Epithelial cell of prostate (primary cell): ENCODE data around the gene POLR2F.
"Not testable (repeated sequence)": the region's sequence is repeated elsewhere in the genome, so short reads cannot be mapped to it uniquely, and the experiment has no call there.

Experiments
- DNase-seq: peaks from one replicate; pipeline ENCODE4 v3.0.0-alpha.2; 2011; ENCODE audit warnings: low read depth, low spot score
- H3K27ac ChIP-seq: fragments of 450-650 bp; 2 replicates; pipeline ENCODE4 v1.5.1; 2017; ENCODE audit warnings: mild to moderate bottlenecking

Gene POLR2F

DNA sequence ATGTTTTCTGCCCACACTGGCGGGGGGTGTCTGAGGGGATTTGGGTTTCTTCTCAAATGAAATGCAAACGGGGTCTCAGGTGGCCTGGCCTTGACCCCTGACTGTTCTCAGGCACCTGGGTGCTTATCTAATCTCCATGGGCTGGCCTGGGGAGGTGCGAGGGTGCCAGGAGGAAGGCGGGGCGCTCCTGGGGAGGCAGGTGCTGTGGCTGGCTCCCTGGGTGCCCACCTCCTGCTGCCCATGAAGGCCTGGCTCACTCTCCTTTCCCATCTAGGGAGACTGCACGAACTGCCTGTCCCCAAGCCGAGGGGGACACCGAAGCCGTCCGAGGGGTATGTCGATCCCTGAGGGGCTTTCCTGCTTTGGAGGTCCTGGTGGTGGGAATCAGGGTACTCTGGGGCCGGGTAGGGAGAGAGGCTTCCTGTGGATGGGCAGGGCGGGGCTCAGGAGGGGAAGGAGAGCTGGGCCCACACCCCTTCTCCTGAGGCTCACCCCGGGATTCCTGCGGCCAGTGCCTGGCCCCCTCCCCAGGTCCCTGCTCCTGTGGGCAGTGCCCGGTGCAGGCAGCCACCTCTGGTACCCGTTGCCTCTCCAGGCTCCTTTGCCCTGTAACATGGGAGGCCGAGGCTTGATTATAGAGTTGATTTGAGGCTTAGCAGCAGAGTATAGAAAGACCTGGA is 29.0 kb upstream of the POLR2F start:
- H3K27ac ChIP-seq = no peak overlapping the region
- DNase-seq = no peak

DNA sequence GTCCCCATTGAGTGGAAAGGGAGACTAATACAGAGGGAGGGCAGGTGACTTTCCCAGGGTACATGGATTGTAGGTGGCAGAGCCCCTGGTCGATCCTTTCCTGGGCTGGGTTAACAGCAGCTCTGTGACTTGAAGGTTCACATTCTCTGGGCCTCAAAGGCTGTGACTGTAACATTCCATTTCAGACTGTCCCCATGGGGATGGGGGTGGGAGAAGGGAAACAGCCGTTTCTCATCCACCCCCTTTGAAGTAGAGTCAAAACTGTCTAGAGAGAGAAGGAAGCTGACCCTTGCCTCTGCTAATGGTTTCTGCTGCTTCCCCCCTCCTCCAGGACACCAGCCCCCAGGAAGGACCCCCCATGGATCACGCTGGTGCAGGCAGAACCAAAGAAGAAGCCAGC is 28.2 kb upstream of the POLR2F start:
- no peak for DNase-seq

DNA sequence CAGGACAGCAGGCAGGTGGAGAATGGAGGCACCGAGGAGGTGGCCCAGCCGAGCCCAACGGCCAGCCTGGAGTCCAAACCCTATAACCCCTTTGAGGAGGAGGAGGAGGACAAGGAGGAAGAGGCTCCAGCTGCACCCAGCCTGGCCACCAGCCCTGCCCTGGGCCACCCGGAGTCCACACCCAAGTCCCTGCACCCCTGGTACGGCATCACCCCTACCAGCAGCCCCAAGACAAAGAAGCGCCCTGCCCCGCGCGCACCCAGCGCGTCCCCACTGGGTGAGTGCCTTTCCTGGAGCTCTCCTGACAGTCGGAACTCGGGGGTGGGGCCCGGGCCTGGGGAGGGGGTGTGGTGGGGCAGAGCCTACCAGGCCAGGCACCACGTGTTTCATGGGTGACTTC is 27.7 kb upstream of the POLR2F start:
- DNase-seq = no peak
- H3K27ac ChIP-seq = no peak overlapping the region

More for the DNA sequence above, 28.2 kb upstream of the POLR2F start:
- no peak overlapping the region for H3K27ac ChIP-seq

DNA sequence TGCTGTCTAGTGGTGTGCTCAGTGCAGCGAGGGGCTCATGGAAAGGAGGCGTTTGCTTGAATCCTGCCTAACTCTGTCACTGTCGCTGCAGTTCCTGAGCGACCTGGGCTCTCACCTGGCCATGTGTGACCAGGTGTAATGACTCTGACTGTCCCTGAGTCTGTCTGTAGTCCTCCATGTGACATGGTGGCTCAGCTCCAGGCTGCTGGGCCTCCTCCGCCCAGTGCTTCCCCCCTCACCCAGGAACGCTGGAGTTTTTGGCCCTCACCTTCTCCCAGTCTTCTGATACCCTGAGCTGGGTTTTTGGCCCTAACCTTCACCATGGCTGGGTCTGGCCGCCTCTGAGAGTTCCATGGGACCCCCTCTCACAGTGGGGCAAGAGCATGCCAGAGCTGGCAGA is 27.1 kb upstream of the POLR2F start:
- no peak overlapping the region for H3K27ac ChIP-seq
- no peak for DNase-seq

DNA sequence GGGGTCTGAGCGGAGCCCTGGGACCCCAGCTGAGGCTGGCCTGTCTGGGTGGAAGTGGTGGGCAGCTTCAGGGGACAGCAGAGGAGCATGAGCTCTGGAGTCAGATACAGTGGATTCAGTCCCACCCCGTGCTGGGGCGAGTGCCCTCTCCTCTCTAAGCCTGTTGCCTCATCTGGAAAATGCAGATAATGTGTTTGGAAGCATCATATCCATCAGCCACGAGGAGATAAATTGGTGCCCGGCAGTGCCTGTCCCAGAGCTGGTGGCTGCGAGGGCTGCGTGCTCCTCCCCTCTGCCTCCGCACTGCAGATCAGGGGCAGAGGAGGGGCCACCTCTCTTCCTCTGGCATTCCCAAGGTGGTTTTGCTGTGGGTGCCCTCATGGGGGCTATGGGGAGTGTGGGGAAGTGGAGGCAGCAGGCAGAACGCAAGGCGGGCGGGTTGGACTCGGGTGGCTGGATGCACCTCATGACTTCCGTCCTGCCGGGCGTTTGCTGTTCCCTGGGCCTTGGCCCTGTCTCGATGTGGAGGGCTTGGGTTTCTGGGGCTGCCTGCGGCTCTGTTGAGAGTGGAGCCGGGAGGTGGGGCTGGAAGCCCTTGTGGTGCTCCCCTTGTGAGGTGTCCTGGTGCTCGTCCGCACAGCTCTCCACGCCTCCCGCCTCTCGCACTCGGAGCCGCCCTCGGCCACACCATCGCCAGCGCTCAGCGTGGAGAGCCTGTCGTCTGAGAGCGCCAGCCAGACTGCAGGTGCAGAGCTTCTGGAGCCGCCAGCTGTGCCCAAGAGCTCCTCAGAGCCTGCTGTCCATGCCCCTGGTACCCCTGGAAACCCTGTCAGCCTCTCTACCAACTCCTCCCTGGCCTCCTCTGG is 26.5 kb upstream of the POLR2F start:
- DNase-seq = no peak
- no peak overlapping the region for H3K27ac ChIP-seq

DNA sequence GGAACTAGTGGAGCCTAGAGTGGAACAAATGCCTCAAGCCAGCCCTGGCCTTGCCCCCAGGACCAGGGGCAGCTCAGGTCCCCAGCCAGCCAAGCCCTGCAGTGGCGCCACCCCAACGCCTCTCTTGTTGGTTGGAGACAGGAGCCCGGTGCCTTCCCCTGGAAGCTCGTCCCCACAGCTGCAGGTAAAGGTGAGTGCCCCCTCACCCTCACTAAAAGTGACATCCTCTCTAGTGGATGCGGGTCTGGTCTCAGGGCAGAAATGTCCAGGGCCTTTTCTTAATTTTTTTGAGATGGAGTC is 25.9 kb upstream of the POLR2F start:
- DNase-seq = no peak
- no peak overlapping the region for H3K27ac ChIP-seq

DNA sequence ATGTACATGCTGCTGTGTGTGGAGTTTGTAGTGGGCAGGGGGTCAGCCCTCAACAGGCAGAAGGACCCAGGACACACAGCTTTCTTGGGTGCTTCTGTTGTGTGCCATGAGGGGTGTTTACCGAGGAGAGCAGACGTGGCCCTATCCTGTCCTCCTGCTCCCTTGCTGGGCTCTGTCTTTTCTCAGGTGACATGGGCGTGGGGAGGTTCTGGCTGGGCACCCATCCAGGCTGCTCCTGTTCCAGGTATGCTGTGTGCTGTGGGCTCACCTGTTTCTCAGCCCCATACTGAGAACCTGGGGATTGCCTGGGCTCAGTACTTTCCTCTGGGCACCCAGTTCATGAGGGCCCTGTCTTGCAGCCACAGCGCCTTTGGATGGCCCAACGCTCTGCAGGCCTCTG is 24.1 kb upstream of the POLR2F start:
- peak overlapping the region; percentile 30 for H3K27ac ChIP-seq

DNA sequence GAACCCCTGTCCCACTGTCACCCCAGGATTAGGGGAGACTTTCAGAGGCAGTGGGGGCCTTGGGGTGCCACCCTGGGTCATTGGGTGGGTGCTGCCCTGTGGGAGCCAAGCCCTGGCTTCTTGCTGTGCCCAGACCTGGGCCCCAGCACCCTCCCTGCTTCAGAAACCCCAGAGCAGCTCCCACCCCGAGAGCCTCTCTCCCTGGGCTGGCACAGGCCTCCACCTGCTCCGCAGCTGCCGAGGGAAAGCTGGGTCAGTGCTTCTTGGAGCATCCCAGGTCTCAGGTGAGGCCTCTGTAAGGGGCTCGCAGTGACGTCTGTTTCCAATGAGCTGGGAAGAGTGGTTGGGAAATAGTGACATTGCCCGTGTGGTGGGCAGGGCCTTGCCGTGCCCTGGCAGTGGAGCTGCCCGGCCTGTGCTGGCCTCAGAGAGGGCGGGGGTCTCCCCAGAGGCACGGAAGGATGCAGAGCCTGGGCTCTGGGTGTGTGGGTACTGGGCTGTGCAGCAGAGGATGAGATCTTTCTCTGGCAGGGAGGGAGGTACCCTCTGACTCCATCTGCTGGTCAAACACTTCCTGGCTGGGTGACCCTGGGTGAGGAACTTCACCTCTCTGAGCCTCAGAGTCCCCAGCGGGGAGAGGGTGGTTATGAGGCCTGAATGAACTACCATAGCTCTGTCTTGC is 23.1 kb upstream of the POLR2F start:
- no peak for DNase-seq
- H3K27ac ChIP-seq = peak overlapping the region; percentile 11

More for the DNA sequence above, 24.1 kb upstream of the POLR2F start:
- no peak for DNase-seq

DNA sequence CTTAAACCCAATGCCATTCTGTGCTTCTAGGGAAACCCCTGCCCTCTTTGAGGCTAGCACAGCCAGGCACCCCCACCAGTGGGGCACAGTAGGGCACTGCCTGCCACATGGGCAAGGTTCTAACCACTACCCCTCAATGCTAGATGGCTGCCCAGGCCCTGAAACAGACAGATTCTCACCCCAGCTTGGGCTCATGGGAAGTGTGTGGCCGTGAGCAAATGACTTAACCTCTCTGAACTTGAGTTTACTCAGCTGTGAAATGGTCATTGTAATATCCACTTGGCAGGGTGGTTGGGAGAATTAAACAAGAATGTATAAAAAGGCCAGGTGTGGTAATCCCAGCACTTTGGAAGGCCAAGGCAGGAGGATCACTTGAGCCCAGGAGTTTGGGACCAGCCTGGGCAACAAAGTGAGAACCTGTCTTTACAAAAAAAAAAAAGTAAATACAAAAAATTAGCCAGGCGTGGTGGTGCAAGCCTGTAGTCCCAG is 22.5 kb upstream of the POLR2F start:
- peak overlapping the region; percentile 11 for H3K27ac ChIP-seq
- no peak for DNase-seq

DNA sequence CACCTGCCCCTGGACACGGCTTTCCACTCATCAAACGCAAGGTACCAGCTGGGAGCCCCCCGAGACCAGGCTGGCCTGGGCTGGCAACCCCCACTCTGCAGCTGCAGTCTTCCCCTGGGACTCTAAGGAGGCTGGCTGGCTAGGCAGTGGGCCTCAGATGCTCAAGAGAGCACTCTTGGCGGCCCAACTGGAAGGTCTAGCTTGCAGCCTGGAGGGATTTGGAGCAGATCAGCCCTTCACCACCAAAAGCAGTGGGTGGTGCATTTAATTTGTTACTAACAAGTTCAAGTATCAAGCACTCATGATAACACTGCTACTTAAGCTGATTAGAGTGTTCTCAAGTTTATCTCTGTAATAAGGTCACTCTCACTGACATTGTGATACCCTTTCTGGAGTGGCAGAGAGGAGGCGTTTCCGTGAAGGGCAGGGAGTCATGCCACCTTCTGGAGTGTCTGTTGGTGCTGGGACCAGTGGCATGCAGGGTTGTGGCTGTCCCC is 21.6 kb upstream of the POLR2F start:
- no peak for DNase-seq
- H3K27ac ChIP-seq = peak overlapping the region; percentile 46

DNA sequence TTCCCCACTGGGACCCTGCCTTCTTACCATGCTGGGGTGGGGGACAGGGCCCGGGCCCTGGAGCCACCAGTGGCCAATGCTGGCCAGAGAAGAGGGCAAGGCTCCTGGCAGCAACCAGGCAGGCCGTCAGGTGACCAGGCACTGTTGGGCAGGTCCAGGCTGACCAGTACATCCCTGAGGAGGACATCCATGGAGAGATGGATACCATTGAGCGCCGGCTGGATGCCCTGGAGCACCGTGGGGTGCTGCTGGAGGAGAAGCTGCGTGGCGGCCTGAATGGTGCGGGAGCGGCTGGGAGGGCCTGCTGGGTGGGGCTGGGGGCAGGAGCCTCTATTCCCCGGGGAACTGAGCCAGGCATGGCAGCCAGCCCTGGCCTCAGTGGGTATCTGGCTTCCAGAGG is 21.1 kb upstream of the POLR2F start:
- H3K27ac ChIP-seq = peak overlapping the region; percentile 46
- DNase-seq = no peak

DNA sequence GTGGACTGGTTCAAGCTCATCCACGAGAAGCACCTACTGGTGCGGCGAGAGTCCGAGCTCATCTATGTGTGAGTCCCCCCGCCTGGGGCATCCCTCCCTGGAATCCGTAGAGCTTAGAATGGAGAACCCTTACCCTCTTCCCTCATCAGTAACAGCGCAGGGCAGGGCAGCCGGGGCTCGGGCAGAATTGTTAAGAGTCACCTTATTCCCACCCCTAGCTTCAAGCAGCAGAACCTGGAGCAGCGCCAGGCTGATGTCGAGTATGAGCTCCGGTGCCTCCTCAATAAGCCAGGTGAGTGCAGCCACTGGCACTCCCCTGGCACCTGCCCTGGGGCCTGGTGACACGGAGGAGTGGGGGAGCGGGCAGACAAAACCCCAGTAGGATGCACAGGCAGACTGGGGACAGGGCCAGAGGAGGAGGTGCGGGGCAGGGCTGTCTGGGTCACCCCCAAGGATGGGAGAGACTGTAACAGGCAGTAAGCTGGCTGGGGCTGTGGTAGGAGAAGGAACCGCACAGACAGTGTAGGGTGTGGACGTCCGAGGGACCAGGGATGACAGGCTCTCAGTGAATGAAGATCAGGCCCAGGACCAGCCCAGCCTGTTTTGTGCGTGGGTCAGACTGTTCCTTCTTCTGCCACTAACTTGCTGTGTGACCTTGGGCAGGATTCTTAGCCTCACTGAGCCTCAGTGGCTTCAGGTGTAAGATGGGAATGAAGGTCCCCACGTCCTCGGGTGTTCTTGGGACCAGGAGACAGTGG is 20.5 kb upstream of the POLR2F start:
- DNase-seq = peak; percentile 14
- peak overlapping the region; percentile 46 for H3K27ac ChIP-seq

DNA sequence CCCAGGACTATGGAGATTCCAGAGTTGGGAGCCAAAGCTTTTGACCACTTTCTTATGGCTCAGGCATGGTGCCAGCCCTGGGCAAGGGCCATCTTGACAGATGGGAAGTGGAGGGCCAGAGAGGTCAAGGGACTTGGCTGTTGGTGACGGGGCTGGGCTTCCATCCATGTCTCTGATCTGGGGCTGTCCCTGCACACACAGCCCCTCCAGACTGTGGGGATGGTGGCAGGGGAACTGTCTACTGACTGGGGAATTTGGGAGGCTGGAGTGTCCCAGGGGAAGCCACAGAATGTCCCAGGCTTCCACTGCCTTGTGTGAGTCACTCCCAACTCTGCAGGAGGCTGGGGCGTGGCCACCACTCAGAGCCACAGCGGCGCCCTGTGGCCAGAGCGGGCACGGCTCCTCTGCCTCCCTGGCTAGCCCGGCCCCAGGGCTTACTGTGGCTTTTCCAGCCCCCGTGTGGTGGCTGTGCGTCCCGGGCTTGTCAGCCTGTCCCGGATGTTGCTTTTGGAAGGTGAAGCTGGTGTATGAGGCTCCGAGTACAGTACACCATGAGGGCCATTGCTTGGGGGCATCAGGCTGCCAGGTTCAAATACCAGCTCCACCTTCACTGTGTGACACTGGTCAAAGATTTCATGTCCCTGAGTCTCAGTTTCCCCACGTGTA is 19.7 kb upstream of the POLR2F start:
- peak overlapping the region; percentile 46 for H3K27ac ChIP-seq

DNA sequence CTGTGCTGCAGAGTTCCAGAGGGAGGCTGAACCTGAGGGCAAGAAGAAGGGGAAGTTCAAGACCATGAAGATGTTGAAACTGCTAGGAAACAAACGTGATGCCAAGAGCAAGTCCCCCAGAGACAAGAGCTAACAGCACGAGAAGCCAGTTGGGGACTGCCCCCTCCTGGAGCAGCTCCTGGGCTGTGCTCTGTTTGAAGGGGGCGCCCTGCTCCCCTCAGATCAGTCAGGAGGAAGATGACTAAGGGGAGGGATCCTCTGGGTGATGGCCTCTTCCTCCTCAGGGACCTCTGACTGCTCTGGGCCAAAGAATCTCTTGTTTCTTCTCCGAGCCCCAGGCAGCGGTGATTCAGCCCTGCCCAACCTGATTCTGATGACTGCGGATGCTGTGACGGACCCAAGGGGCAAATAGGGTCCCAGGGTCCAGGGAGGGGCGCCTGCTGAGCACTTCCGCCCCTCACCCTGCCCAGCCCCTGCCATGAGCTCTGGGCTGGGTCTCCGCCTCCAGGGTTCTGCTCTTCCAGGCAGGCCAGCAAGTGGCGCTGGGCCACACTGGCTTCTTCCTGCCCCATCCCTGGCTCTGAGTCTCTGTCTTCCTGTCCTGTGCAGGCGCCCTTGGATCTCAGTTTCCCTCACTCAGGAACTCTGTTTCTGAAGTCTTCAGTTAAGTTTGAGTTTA is 12.7 kb upstream of the POLR2F start:
- no peak overlapping the region for H3K27ac ChIP-seq
- DNase-seq = no peak

More for the DNA sequence above, 19.7 kb upstream of the POLR2F start:
- DNase-seq = peak; percentile 31

DNA sequence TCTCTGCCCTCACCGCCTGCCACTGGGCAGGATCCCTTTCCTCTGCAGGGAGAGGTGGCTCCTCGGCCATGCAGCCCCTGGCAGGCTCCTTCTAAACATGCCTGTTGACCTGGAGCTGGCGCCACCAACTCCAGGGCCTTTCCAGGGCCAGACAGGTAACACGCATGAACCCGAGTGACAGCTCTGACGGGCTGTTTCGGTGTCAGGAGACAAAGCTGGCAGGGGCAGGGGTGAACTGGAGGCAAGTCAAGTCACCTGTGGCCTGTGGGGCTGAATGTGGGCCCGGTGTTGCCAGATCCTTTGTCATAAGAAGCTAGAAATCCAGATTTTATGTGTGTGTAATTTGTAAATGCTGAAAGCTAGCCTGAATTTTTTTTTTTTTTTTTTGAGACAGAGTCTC is 11.4 kb upstream of the POLR2F start:
- DNase-seq = no peak
- no peak overlapping the region for H3K27ac ChIP-seq

DNA sequence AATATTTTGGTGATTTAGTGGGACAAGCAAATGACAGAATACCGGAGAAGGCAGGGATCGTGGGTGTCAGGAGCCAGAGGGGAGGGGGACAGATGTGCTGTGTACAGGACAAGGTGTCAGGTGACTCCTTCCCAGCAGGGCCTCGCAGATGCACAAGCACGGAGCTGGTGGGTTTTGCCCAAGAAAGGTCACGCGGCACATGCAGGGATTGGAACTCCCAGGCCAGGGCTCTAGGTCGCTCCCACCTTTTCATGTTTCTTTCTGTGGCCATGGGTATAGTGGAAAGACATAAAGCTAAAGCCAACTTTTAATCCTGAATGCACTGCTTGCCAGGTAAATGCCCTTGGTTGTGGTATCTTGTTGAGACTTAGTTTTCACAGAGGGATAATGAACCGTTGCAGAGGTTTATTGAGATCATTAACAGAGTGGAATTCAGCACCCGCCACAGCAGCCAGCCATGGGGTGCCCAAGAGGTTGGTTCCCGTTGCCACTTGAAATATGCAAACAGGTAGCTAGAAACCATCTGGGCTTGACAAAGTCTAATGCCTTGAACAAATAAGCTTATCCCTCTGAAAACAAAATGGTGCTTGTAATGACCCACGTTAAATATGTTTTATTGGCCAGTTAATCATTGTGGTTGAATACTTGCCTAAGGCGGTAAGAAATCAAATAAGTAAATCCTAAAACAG is 10.2 kb upstream of the POLR2F start:
- no peak for DNase-seq
- no peak overlapping the region for H3K27ac ChIP-seq

DNA sequence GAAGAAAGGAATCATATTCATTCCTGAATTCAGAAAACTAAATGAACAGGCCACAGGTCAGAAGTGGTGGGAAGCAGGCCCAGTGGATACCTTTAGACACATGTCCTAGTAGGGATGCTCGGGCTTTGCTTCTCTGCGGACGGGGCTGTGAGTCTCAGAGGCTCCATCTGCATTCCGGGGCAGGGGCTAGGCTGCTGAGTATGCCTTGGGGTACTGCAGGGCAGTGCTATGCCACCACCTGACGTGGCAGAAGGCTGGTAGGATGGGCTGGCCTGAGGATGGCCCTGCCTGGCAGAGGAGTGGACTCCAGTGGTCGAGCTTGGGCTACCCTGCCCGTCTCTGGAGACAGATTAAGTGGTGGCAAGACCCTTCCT is 9.7 kb upstream of the POLR2F start:
- no peak overlapping the region for H3K27ac ChIP-seq

DNA sequence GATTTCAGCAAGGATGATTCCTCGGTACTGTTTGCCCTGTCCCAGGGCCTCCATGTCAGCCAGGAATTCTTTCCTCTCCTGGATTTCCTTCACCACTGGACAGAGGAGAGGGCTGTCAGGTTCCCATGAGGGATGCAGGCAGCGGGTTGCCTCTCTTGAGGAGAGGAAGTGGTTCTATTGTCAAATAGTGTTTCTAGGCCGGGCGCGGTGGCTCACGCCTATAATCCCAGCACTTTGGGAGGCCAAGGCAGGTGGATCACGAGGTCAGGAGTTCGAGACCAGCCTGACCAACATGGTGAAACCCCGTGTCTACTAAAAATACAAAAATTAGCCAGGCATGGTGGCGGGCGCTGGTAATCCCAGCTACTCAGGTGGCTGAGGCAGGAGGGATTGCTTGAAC is 9.1 kb upstream of the POLR2F start:
- DNase-seq, H3K27ac ChIP-seq: not testable (repeated sequence)

More for the DNA sequence above, 9.7 kb upstream of the POLR2F start:
- DNase-seq = no peak
